Sigmoid colon (tissue), 7 donors: ENCODE data around the gene STK24. TPM values are rescaled to one million over a fixed set of nuclear protein-coding genes. Genes with fewer than 3 reads are reported as not detected.

Experiments
- DNase-seq: peaks from one replicate; pipeline ENCODE4 v3.0.0-alpha.2; 2019
- H3K27ac ChIP-seq, 4 donors: fragments of 200-600 bp; sonication (generic); one replicate each; pipeline ENCODE4 v1.5.1; 2016 to 2019; ENCODE audit warnings: mild to moderate bottlenecking in 1 of 4
- H3K27me3 ChIP-seq, 3 donors: fragments of 200-600 bp; sonication (generic); one replicate each; pipeline ENCODE4 v1.5.1; 2019; ENCODE audit warnings: mild to moderate bottlenecking in 1 of 3
- H3K36me3 ChIP-seq, 4 donors: fragments of 200-600 bp; sonication (generic); one replicate each; pipeline ENCODE4 v1.5.1; 2016 to 2019
- H3K4me1 ChIP-seq, 4 donors: fragments of 200-600 bp; sonication (generic); one replicate each; pipeline ENCODE4 v1.5.1; 2017 to 2019
- H3K4me3 ChIP-seq, 4 donors: fragments of 200-600 bp; sonication (generic); one replicate each; pipeline ENCODE4 v1.5.1; 2017 to 2019; ENCODE audit warnings: mild to moderate bottlenecking in 2 of 4, moderate library complexity in 1 of 4
- H3K9me3 ChIP-seq, 4 donors: fragments of 200-600 bp in 3 of 4; sonication (generic) in 3 of 4; one replicate each; pipeline versions ENCODE4 v1.5.1 to v1.6.1; 2013 to 2019
- CTCF ChIP-seq, 4 experiments: fragments of 450-650 bp in 3 of 4; fragments of 200-600 bp in 1 of 4; IDR thresholded peaks; one replicate each; pipeline ENCODE4 v1.5.1; 2016 to 2019; ENCODE audit warnings: antibody characterized with exemption in 4 of 4, mild to moderate bottlenecking in 3 of 4, moderate library complexity in 2 of 4
- EP300 ChIP-seq, 4 donors: sonication (generic); formaldehyde crosslinking; IDR thresholded peaks; one replicate each; pipeline ENCODE4 v1.6.1; 2017; ENCODE audit warnings: antibody characterized with exemption in 4 of 4
- POLR2A ChIP-seq, 2 donors: fragments of 450-650 bp; IDR thresholded peaks; one replicate each; pipeline ENCODE4 v1.6.1; 2016; ENCODE audit warnings: antibody characterized with exemption in 2 of 2, mild to moderate bottlenecking in 2 of 2, moderate library complexity in 2 of 2
- POLR2AphosphoS5 ChIP-seq, 4 donors: sonication (generic); formaldehyde crosslinking; IDR thresholded peaks; one replicate each; pipeline ENCODE4 v1.6.1; 2017; ENCODE audit warnings: antibody characterized with exemption in 4 of 4
- WGBS, 2 donors: extraction: QIAGEN DNeasy Blood & Tissue Kit; methylation state at CpG; one replicate each; pipeline ENCODE4 v1.1.7; 2013; 5-methylcytosine and 5-hydroxymethylcytosine counted together
- intact Hi-C: fragments of 100-400 bp; cut with DNase I; formaldehyde crosslinking; loops from one replicate; pipeline ENCODE4 v1.15.1; 2023
- polyA plus RNA-seq, 3 donors: library from polyadenylated mRNA; stranded (reverse); fragments of 200-250 nt; gene quantifications; one replicate each; pipeline ENCODE4 v1.2.3, GENCODE V29; 2013
- total RNA-seq, 4 donors: library from RNA; depleted of rRNA; stranded (reverse); fragments of >200 nt; gene quantifications; one replicate each; pipeline ENCODE4 v1.1.0, GENCODE V29; 2016
- donor health status: healthy with polysubstance abuse.
- donor health status: Bipolar disorder and iron deficiency.
- donor health status: healthy.

The STK24 gene
- total and polyA plus RNA-seq, 7 donors, result 59.7 to 200 (median 78.9) TPM

GRCh38 chr13:98405690-98406344 lies 171.1 kb downstream of the STK24 start:
- Histone ChIP-seq H3K36me3 (peaks cover 0 to 24% (median 0%) of the 10 kb centered on the region in 4 donors), H3K27ac (no peak overlapping the region), H3K4me3 (no peak overlapping the region), H3K4me1 (peaks cover 0 to under 1% (median 0%) of the 10 kb centered on the region in 4 donors), H3K9me3 (no peaks in the 10 kb centered on the region), H3K27me3 (no peaks in the 10 kb centered on the region)
- 14 to 42% methylated on average over 8 of the region's 8 CpGs for WGBS, 2 donors
- no peak for DNase-seq
- no peak for TF ChIP-seq EP300 (IDR thresholded peaks at IDR 0.05)
- TF ChIP-seq POLR2A (IDR thresholded peaks at IDR 0.05), result no peak
- TF ChIP-seq POLR2AphosphoS5 (IDR thresholded peaks at IDR 0.05), result no peak
- no peak for TF ChIP-seq CTCF (IDR thresholded peaks at IDR 0.05)
- intact Hi-C loops, result no loop called here

- Histone ChIP-seq H3K4me3 (no peak overlapping the region), H3K9me3 (no peaks in the 10 kb centered on the region), H3K36me3 (peaks cover 0 to 18% (median 0%) of the 10 kb centered on the region in 4 donors), H3K4me1 (peaks cover 0 to 7% (median 3%) of the 10 kb centered on the region in 4 donors), H3K27me3 (no peaks in the 10 kb centered on the region), H3K27ac (peak overlapping the region in 1 of 4 donors; percentile 10)
- TF ChIP-seq POLR2AphosphoS5 (IDR thresholded peaks at IDR 0.05) (no peak), EP300 (IDR thresholded peaks at IDR 0.05) (no peak), POLR2A (IDR thresholded peaks at IDR 0.05) (no peak), CTCF (IDR thresholded peaks at IDR 0.05) (no peak)
- 37 to 69% methylated on average over 7 of the region's 7 CpGs for WGBS, 2 donors
- DNase-seq, result no peak
- intact Hi-C loops, result no loop called here
Measured at GRCh38 chr13:98405107-98405571, 171.8 kb downstream of the STK24 start.

- TF ChIP-seq EP300 (IDR thresholded peaks at IDR 0.05) (no peak), CTCF (IDR thresholded peaks at IDR 0.05) (no peak), POLR2AphosphoS5 (IDR thresholded peaks at IDR 0.05) (no peak), POLR2A (IDR thresholded peaks at IDR 0.05) (no peak)
- no peaks in the 10 kb centered on the region for H3K27me3 ChIP-seq
- peaks cover 0 to 11% (median 4%) of the 10 kb centered on the region in 4 donors for H3K4me1 ChIP-seq
- intact Hi-C loops, result no loop called here
- 94 to 95% methylated on average over 2 of the region's 2 CpGs for WGBS, 2 donors
- H3K36me3 ChIP-seq, result peaks cover 0 to 9% (median 0%) of the 10 kb centered on the region in 4 donors
- no peak for DNase-seq
- no peak overlapping the region for H3K4me3 ChIP-seq
- no peaks in the 10 kb centered on the region for H3K9me3 ChIP-seq
- H3K27ac ChIP-seq, result no peak overlapping the region
Measured at GRCh38 chr13:98403076-98403475, 173.8 kb downstream of the STK24 start.

- peaks cover 0 to 11% (median 4%) of the 10 kb centered on the region in 4 donors for H3K4me1 ChIP-seq
- no peaks in the 10 kb centered on the region for H3K27me3 ChIP-seq
- H3K27ac ChIP-seq, result no peak overlapping the region
- H3K4me3 ChIP-seq, result no peak overlapping the region
- intact Hi-C loops, result no loop called here
- WGBS, 2 donors, result 89 to 96% methylated on average over 13 of the region's 13 CpGs
- TF ChIP-seq POLR2A (IDR thresholded peaks at IDR 0.05) (no peak), CTCF (IDR thresholded peaks at IDR 0.05) (no peak), POLR2AphosphoS5 (IDR thresholded peaks at IDR 0.05) (no peak), EP300 (IDR thresholded peaks at IDR 0.05) (no peak)
- no peak for DNase-seq
- no peaks in the 10 kb centered on the region for H3K9me3 ChIP-seq
- peaks cover 0 to 9% (median 0%) of the 10 kb centered on the region in 4 donors for H3K36me3 ChIP-seq
Measured at GRCh38 chr13:98401934-98402333, 175.0 kb downstream of the STK24 start.
